Heart right ventricle (tissue), 16 donors: Measurements from ENCODE around the gene TTC23. TPM values are rescaled to one million over a fixed set of nuclear protein-coding genes. Genes with fewer than 3 reads are reported as not detected.

Source experiments
- ATAC-seq, 8 donors: fragments of 200-7000 bp; cut with Tn5 transposase; one replicate each; pipeline ENCODE4 v1.9.1; 2020; ENCODE audit warnings: mild to moderate bottlenecking in 8 of 8, moderate library complexity in 8 of 8, moderate number of reproducible peaks in 1 of 8
- DNase-seq, 2 donors: peaks; one replicate each; pipeline ENCODE4 v3.0.0-alpha.2; 2020
- H3K27ac ChIP-seq, 10 donors: fragments of 200-600 bp; sonication (generic) in 2 of 10; one replicate each; pipeline versions ENCODE4 v1.5.0 to v1.8.0; 2020 to 2022; ENCODE audit warnings: mild to moderate bottlenecking in 3 of 10
- H3K27me3 ChIP-seq, 7 donors: fragments of 200-600 bp; one replicate each; pipeline ENCODE4 v1.8.0; 2021 to 2022; ENCODE audit warnings: mild to moderate bottlenecking in 2 of 7
- H3K36me3 ChIP-seq, 9 donors: fragments of 200-600 bp; sonication (generic) in 1 of 9; one replicate each; pipeline versions ENCODE4 v1.5.0 to v1.8.0; 2020 to 2022; ENCODE audit warnings: mild to moderate bottlenecking in 2 of 9
- H3K4me1 ChIP-seq, 9 donors: fragments of 200-600 bp; sonication (generic) in 1 of 9; one replicate each; pipeline versions ENCODE4 v1.5.0 to v1.8.0; 2020 to 2022; ENCODE audit warnings: mild to moderate bottlenecking in 4 of 9
- H3K4me3 ChIP-seq, 10 donors: fragments of 200-600 bp; sonication (generic) in 2 of 10; one replicate each; pipeline versions ENCODE4 v1.5.0 to v1.8.0; 2020 to 2022; ENCODE audit warnings: mild to moderate bottlenecking in 7 of 10, moderate library complexity in 2 of 10
- H3K9me3 ChIP-seq, 11 donors: fragments of 200-600 bp in 10 of 11; sonication (generic) in 2 of 11; one replicate each; pipeline versions ENCODE4 v1.5.0 to v1.8.0; 2013 to 2022; ENCODE audit warnings: mild to moderate bottlenecking in 2 of 11, control low read depth in 1 of 11, moderate library complexity in 1 of 11
- WGBS, 2 donors: extraction: QIAGEN DNeasy Blood & Tissue Kit; methylation state at CpG; one replicate each; pipeline ENCODE4 v1.1.7; 2013; ENCODE audit warnings: inconsistent platforms in 1 of 2; 5-methylcytosine and 5-hydroxymethylcytosine counted together
- intact Hi-C, 10 donors: fragments of 100-400 bp; cut with DNase I; formaldehyde crosslinking; loops; one replicate each; pipeline versions ENCODE4 v1.11.1 to v1.14.2; 2022
- polyA plus RNA-seq, 2 donors: library from polyadenylated mRNA; stranded (reverse); fragments of 200-250 nt; gene quantifications; one replicate each; pipeline ENCODE4 v1.2.3, GENCODE V29; 2013
- total RNA-seq, 10 donors: library from RNA; stranded (reverse); fragmentation: NEBNext Ultra II Directional in 3 of 10; extraction: Animal tissue kit (Norgen Biotek cat#: 25700) in 3 of 10; gene quantifications; one replicate each; pipeline versions ENCODE4 v1.2.1 to v1.2.4, GENCODE V29; 2021 to 2023
- TF ChIP-seq, protein P1 (sequence below), 9 donors: fragments of 200-600 bp; sonication (generic) in 2 of 9; IDR thresholded peaks; one replicate each; pipeline versions ENCODE4 v1.5.0 to v1.8.0; 2021 to 2022; ENCODE audit warnings: antibody characterized with exemption in 9 of 9, mild to moderate bottlenecking in 5 of 9, moderate library complexity in 1 of 9
- donor health status: Arrhythmogenic right ventricular cardiomyopathy.
- donor health status: ischemic (EF 13 %, LVEDD 7.1; RV severe dilation, severe dysfunction).
- donor health status: healthy with polysubstance abuse.
- donor health status: DM: no; HTN: yes; CAD: no.
- donor health status: DM: no; HTN: no; CAD: no.
- donor health status: ischemic (EF 25% LVEDD 6.9; RV normal size, moderate dysfunction).
- donor health status: ischemic (EF 25% LVEDD 5.7; RV mildly dilated, moderate dysfunction).
- donor health status: healthy.
- donor health status: DM: yes; HTN: yes; CAD: no.
- donor health status: Ischemic cardiomyopathy.
- donor health status: ischemic (EF 35%, LVEDD 5.7; RV mildly dilated, moderate dysfunction).
- donor health status: nonischemic (EF 11% LVEDD 7.7; RV severe dilation, severe dysfunction).
- donor health status: DM: yes; HTN: yes; CAD: no.
- donor health status: PGD.
- donor health status: ischemic (EF 29% LVEDD 5.4; RV normal size, mild dysfunction).
- donor health status: nonischemic (EF 23%, LVEDD 6.1; RV moderate dilation, normal function).

TTC23 gene
- total and polyA plus RNA-seq, 12 donors, result 6.0 to 16.9 (median 10.9) TPM

- ATAC-seq (no peak), DNase-seq (no peak)
- intact Hi-C loops, result loop anchor here in 7 of 10 donors (1.0 to 10.0 kb wide), 4 partner anchors 113 to 635 kb away; partner anchors contain the start of gene LYSMD4 (in 1 of the 7)
- Histone ChIP-seq H3K4me1 (peaks cover 0 to 11% (median 7%) of the 10 kb centered on the region in 9 donors), H3K27me3 (peaks cover 0 to 46% (median 17%) of the 10 kb centered on the region in 7 donors), H3K27ac (no peak overlapping the region), H3K4me3 (no peak overlapping the region), H3K36me3 (no peaks in the 10 kb centered on the region), H3K9me3 (no peaks in the 10 kb centered on the region)
- TF ChIP-seq, protein P1, sequence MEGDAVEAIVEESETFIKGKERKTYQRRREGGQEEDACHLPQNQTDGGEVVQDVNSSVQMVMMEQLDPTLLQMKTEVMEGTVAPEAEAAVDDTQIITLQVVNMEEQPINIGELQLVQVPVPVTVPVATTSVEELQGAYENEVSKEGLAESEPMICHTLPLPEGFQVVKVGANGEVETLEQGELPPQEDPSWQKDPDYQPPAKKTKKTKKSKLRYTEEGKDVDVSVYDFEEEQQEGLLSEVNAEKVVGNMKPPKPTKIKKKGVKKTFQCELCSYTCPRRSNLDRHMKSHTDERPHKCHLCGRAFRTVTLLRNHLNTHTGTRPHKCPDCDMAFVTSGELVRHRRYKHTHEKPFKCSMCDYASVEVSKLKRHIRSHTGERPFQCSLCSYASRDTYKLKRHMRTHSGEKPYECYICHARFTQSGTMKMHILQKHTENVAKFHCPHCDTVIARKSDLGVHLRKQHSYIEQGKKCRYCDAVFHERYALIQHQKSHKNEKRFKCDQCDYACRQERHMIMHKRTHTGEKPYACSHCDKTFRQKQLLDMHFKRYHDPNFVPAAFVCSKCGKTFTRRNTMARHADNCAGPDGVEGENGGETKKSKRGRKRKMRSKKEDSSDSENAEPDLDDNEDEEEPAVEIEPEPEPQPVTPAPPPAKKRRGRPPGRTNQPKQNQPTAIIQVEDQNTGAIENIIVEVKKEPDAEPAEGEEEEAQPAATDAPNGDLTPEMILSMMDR (IDR thresholded peaks at IDR 0.05), result no peak
- 91 to 97% methylated on average over 7 of the region's 7 CpGs for WGBS, 2 donors
Observed at GRCh38 chr15:99099661-99100060, 149.7 kb downstream of the TTC23 start.

- H3K4me1 ChIP-seq, result peaks cover 0 to 11% (median 7%) of the 10 kb centered on the region in 9 donors
- intact Hi-C loops, result no loop called here
- no peaks in the 10 kb centered on the region for H3K36me3 ChIP-seq
- no peak overlapping the region for H3K4me3 ChIP-seq
- ATAC-seq (no peak), DNase-seq (no peak)
- TF ChIP-seq, protein P1 (IDR thresholded peaks at IDR 0.05), result no peak
- peaks cover 0 to 44% (median 17%) of the 10 kb centered on the region in 7 donors for H3K27me3 ChIP-seq
- no peaks in the 10 kb centered on the region for H3K9me3 ChIP-seq
- 71 to 73% methylated on average over 6 of the region's 6 CpGs for WGBS, 2 donors
- no peak overlapping the region for H3K27ac ChIP-seq
Observed at GRCh38 chr15:99098991-99099390, 150.4 kb downstream of the TTC23 start.

DNA sequence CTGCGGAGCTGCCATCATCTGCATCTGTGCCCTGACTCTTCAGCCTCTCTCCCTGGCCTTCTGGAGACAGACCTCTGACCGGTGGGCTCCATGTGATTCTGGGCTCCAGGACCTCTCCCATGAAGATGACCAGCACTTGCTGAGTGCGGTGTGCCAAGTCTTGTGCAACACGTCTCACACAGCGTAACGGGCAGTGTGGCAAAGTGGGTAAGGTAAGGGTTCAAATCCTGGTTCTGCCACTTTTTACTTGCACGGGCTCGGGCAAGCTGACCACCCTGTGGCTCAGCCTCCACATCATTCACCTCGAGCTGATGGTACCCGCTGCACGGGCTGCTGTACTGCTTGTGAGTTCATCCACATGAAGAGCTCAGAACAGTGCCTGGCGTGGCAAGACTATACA is 151.0 kb downstream of the TTC23 start:
- intact Hi-C loops, result no loop called here
- H3K4me1 ChIP-seq, result peaks cover 0 to 11% (median 7%) of the 10 kb centered on the region in 9 donors
- no peak overlapping the region for H3K4me3 ChIP-seq

DNA sequence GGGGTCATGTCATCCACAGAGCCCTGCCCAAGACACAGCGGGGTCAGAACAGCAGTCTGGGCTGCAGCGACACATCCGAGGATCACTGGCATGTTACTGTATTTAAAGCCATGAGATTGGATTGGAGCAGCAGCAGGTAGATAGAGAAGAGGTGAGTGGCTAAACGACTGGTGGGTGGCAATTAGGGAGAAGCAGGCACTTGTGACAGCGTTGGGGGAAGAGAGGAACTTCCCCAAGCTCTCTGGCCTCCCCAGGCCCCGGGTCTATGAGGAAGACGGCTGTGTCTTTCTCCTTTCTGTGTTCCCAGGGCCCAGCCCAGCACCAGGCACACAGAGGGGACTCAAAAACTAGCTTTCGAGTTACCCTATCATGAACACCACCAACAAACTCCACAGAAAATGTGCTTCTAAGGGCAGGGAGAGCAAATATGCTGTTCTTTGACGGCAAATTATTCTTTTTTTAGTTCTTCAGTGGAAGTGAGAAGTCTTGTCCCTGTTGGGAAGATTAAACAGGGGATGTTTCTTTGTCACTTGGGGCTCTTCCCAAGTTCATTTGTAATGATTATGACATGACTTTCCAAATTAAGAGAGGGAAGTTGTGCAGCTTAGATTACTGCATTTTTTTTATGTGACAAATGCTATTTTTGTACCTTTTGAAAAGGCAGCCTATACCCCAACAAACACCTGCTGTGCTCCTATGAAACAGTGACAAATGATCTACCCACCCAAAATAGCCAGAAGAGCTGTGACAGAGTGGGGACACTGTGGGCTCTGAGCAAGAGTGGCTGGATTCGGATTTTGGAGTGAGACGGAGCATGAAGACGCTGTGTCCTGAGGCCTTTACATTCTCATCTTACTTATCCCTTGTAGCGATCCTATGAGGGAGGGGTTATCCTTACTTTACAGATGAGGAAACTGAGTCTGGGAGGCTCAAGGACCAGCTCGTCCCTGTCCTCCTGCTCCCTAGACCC is 151.7 kb downstream of the TTC23 start:
- intact Hi-C loops, result no loop called here
- no peak for DNase-seq
- Histone ChIP-seq H3K27me3 (peaks cover 0 to 36% (median 15%) of the 10 kb centered on the region in 7 donors), H3K36me3 (no peaks in the 10 kb centered on the region), H3K4me3 (no peak overlapping the region), H3K9me3 (no peaks in the 10 kb centered on the region), H3K27ac (no peak overlapping the region), H3K4me1 (peaks cover 0 to 11% (median 7%) of the 10 kb centered on the region in 9 donors)
- TF ChIP-seq, protein P1 (IDR thresholded peaks at IDR 0.05), result no peak
- ATAC-seq, result no peak
- 87 to 88% methylated on average over 14 of the region's 14 CpGs for WGBS, 2 donors

More for the DNA sequence above, 151.0 kb downstream of the TTC23 start:
- DNase-seq (no peak), ATAC-seq (no peak)
- Histone ChIP-seq H3K27me3 (peaks cover 0 to 42% (median 17%) of the 10 kb centered on the region in 7 donors), H3K36me3 (no peaks in the 10 kb centered on the region), H3K27ac (no peak overlapping the region), H3K9me3 (no peaks in the 10 kb centered on the region)
- TF ChIP-seq, protein P1 (IDR thresholded peaks at IDR 0.05), result no peak
- 91 to 92% methylated on average over 12 of the region's 12 CpGs for WGBS, 2 donors
